GM18873 (cell line): ENCODE measurements around the gene WFDC10A.
"Not testable (repeated sequence)": the region's sequence is repeated elsewhere in the genome, so short reads cannot be mapped to it uniquely, and the experiment has no call there.

ENCODE experiments used
- ATAC-seq: cut with Tn5 transposase; IDR thresholded peaks from one replicate; pipeline ENCODE4 v1.9.1; 2021; ENCODE audit warnings: mild to moderate bottlenecking, moderate library complexity, moderate number of reproducible peaks; ENCODE audit not compliant: unreplicated experiment, low FRiP score

Gene WFDC10A

DNA sequence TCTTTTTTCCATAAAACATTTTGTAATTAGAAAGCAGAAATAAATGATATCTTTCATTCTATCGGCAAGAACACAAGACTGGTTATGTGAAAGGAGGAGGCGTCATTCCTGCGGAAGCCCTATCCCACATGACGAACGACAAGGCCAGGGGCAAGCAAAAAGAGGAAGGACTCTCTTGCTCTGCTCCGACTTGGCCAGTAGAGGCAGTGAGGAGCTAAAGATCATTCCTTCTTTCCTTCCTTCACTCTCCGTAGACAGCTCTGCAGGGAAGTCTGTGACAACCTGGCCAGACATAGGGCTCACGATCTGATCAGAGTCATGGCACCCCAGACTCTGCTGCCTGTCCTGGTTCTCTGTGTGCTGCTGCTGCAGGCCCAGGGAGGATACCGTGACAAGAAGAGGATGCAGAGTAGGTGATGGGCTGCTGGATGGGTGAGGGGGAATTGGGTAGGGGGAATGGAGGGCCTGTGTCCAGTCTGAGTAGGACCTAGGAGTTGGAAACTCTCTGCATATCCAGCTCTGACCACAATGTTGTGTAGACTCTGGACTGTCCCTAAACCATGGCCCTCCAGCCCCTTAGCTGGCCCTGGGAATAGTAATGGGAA, at the start of gene WFDC10A:
TSS of gene WFDC10A (plus strand) at position 244 of the 605 bp plus-strand sequence. CDS start at position 319, 75 bp downstream.
- no peak for ATAC-seq

GRCh38 chr20:45581702-45582101, 47.8 kb upstream of the WFDC10A start:
- no peak for ATAC-seq

DNA sequence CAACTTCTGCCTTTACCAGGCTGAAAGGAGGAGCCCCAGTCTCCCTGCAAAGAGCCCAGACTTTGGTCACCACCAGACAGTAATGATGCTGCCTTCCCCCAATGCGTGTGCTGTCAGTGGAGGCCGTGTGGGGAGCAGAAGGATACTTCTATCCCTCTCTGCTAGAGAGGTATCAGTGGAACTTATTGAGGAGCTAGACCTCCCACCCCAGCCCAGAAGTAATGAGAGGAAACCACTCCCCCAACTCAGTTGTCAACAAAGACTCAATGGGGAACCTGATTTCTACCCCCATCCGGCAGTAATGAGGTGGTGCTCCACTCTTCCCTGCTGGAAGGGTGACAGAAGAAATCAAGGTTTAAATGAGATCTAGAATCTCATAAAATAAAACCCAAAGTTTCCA, 46.0 kb upstream of the WFDC10A start:
- no peak for ATAC-seq

GRCh38 chr20:45584294-45584693, 45.2 kb upstream of the WFDC10A start:
- not testable (repeated sequence) for ATAC-seq

DNA sequence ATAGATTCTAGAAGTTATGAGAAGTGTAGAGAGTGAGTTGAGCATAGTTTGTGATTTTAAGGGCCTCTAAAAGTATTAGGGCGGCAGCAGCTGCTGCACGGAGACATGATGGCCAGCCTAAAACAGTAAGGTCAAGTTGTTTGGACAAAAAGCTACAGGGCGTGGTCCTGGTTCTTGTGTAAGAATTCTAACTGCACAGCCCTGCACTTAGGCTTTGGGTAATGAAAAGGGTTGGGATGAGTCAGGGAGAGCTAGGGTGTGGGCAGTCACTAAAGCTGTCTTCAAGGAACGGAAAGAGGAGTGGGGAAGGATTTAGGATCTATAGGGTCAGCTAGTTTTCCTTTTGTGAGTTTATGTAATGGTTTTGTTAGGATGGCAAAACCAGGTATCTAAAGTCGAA, 43.6 kb upstream of the WFDC10A start:
- not testable (repeated sequence) for ATAC-seq

DNA sequence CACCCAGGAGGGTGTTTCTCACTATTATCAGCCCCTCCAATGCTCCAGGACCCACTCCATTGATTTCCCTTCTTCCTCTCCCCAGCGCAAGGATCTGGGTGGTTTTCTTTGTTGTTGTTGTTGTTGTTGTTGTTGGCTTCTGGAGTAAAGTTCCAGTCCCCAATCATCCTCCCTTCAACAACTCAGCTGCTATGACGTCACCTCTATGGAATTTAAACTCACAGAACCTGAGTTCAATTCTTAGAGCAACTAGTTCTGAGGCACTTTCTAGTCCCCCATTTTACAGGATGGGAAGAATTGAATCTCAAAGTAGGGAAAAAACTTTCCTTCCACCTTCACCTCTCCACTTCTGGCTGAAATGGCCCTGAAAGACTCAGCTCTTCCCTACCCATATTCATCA, 40.7 kb upstream of the WFDC10A start:
- no peak for ATAC-seq

DNA sequence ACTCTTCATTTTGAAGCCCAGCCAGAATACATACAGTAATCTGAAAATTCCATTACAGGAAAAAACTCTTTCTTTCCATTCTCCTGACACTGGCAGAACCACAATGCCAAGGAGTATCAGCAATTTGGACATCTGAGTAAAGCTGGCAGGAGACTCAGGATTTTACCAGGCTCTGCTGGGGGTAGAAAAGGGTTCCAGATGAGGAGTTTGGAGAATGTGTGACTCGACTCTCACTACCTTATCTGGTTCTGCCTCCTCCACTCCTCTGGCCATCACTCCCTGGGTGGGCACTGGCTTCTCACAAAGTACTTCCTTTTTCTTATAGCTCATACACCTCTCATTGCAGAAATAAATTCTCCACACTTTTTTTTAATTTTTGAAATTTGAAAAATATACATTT, 39.8 kb upstream of the WFDC10A start:
- no peak for ATAC-seq

GRCh38 chr20:45592574-45593189, 36.9 kb upstream of the WFDC10A start:
- no peak for ATAC-seq

- ATAC-seq = no peak
These were observed 36.0 kb upstream of the WFDC10A start for GRCh38 chr20:45593498-45593897.

GRCh38 chr20:45595235-45595634, 34.3 kb upstream of the WFDC10A start:
- ATAC-seq = no peak

GRCh38 chr20:45607810-45608209, 21.7 kb upstream of the WFDC10A start:
- ATAC-seq = no peak

GRCh38 chr20:45611054-45611453, 18.5 kb upstream of the WFDC10A start:
- ATAC-seq = no peak

DNA sequence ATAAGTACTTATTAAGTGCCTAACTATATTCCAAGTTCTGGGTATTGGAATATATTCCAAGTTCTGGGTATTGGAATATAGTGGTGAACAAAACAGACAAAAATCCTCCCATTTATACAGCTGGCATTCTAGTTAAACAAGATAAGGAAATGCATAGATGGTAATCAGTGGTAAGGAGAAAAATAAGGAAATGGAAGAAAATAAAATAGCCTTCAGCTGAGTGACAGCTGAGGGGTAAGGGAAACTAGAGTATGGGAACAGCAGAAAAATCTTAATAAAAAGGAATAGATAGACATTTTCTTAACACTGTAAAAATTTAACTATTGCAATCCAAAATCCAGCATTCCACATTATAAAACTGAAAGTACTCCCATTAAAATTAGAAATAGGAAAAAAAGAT, 17.2 kb upstream of the WFDC10A start:
- ATAC-seq = no peak

GRCh38 chr20:45617591-45617990, 11.9 kb upstream of the WFDC10A start:
- no peak for ATAC-seq

DNA sequence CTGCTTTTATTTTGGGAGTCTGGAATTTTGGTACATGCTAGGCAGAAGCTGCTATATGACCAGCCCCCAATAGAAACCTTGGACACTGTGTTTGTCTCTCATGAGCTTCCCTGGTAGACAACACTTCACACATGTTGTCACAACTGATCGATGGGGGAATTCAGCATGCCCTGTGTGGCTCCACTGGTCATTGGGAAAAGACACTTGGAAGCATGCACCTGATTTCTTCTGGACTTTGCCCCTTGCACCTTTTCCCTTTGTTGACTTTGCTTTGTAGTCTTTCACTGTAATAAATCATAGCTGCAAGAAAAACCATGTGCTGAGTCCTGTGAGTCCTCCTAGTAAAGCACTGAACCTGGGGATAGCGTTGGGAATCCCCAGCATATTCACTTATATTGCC, 7.9 kb upstream of the WFDC10A start:
- no peak for ATAC-seq

GRCh38 chr20:45626540-45626939, 3.0 kb upstream of the WFDC10A start:
- no peak for ATAC-seq

DNA sequence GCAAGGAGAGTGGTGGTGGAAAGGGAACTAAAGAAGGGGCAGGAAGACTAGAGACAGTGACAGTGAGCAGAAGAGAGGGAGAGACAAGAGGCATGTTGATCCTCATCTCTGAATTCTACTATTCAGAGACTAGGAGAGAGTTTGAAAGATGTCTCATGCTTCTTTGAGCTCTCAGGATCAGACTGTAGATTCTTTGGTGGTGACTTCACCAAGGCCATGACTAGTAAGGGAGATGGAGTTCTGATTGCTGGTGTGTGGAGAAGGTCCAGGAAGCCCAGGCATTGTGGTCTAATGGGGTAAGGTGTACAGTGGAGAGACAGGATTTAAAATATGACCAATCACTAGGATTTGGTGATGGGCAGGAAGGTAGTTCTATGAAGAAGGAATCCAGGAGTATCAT, 832 bp downstream of the WFDC10A start:
- ATAC-seq = no peak

DNA sequence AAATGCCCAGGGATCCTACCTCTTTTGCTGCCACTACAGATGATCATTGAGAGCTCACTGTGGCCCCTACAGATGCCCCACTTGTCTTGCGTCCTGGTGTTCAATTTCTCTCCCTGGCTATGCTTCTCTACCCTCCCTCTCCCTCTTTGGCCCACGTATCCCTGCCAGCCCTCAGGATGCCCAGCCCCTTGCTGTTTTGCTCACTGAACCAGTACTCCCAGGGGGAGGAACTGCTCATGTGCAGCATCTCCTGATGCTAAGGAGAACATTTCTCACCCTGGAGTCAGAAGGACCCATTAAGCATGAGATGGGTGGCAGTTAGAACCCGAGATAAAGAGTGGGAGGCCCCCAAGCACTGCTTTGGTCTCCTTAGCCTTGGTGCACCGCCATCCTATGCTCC, 1.6 kb downstream of the WFDC10A start, which contains the start of gene WFDC9:
TSS of gene WFDC9 (minus strand) at position 101 of the 400 bp plus-strand sequence. CDS start 21,103 bp downstream, outside the sequence.
- no peak for ATAC-seq

DNA sequence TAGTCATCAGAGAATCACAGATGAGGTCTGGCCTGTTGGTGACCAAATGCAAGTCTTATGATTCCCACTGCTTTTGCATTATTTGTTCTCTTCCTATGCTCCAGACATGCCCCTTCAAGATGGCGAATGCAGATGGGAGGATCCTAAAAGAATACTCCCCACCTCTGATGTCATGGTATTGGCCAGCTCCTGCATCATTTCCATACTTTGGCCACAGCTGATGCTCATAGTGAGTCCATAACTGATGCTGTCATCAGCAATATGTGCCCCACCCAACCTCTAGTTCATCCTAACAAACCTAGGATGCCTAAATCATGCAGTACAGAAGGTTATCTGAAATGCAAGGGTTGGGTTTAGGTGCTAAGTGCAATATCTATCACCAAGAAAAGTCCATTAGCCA, 7.0 kb downstream of the WFDC10A start:
- ATAC-seq = no peak

DNA sequence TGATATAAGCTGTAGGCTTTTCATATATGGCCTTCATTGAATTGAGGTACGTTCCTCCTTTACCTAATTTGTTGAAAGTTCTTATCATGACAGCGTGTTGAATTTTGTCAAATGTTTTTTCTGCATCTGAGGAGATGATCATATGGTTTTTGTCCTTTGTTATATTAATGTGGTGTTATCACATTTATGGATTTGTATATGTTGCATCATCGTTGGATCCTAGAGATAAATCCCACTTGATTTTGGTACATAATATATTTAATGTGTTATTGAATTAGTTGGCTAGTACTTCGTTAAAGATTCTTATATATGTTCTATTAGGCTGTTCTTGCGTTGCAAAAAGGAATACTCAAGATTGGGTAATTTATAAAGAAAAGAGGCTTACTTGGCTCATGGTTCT, 10.1 kb downstream of the WFDC10A start:
- ATAC-seq = no peak

DNA sequence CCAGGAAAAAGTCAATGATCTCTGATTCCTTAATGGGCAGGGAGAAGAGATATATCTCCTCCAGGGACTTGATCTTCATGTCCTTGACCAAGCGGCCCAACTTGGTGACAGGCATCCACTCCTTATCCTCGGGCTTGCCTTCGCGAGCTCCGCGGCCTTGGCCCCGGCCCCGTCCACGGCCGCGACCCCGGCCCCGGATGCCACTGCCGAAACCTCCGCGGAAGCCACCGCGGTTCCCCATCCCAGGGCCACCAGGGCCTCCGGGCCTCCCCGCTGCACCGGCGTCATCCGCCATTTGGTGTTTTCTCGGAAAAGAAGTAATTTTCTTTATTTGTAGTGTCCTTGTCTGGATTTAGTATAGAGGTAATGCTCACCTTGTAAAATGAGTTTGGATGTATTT, 11.5 kb downstream of the WFDC10A start:
- not testable (repeated sequence) for ATAC-seq

- not testable (repeated sequence) for ATAC-seq
These were observed 16.3 kb downstream of the WFDC10A start for GRCh38 chr20:45645869-45646268.
